ENCODE data around the gene WDR90.

- no peak for TF ChIP-seq GATA3 (IDR thresholded peaks at IDR 0.05; ENCODE audit: low read depth, low read length)
- no peak for TF ChIP-seq GATA2 (IDR thresholded peaks at IDR 0.05; ENCODE audit: low read depth, low read length)
Measured at GRCh38 chr16:714079-714478, 64.9 kb downstream of the WDR90 start.

Measured in SH-SY5Y (cell line).